OCI-LY1 (cell line): ENCODE results near the gene ZNF730.

Experiments used
- CTCF ChIP-seq: fragments of 200-600 bp; sonication (generic), shearing (Covaris generic); IDR thresholded peaks from 2 replicates; pipeline ENCODE4 v1.5.1; 2017; ENCODE audit warnings: mild to moderate bottlenecking, antibody characterized with exemption, low read length, moderate library complexity, mixed read lengths
- EZH2 ChIP-seq: fragments of 200-600 bp; sonication (generic), shearing (Covaris generic); IDR thresholded peaks from 2 replicates; pipeline ENCODE4 v1.8.0; 2017; ENCODE audit warnings: borderline replicate concordance, mixed run types, mild to moderate bottlenecking, antibody characterized with exemption, low read length, moderate library complexity, mixed read lengths

GRCh38 chr19:23099966-23100365 lies 16.9 kb upstream of the ZNF730 start:
- no peak for TF ChIP-seq CTCF
- TF ChIP-seq EZH2, result no peak
